Fibroblast of mammary gland (primary cell): ENCODE results near the gene BOD1L2.

Experiments used
- DNase-seq: peaks from one replicate; pipeline ENCODE4 v3.0.0-alpha.2; 2010; ENCODE audit warnings: low read depth
- H3K4me3 ChIP-seq: 2 replicates; pipeline ENCODE4 v1.5.1; 2011; ENCODE audit warnings: low read depth, mild to moderate bottlenecking, low read length, moderate library complexity; ENCODE audit not compliant: control insufficient read depth
- TF ChIP-seq, protein P1 (sequence below): conservative IDR thresholded peaks from 2 replicates; pipeline ENCODE4 v1.5.1; 2011; ENCODE audit warnings: low read depth, low read length, inconsistent platforms; ENCODE audit not compliant: control insufficient read depth, insufficient read depth

Gene BOD1L2

DNA sequence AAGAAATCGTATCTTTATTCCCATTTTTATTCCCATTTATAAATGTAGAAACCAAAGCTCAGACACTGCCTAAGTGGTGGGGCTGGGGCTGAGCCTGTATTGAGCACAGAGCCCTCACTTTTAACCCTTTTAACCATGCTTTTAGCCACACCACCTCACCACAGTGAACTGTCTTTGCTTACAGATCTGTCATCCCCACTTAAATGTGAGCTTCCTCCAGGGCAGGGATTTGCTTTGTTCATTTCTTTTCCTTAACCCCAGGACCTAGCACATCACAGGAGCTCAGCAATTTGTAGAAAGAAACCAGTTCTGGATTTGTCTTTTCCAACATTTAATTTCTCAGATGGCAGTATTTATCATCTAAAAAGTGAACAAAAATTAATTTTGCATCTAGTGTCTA, 2.2 kb downstream of the BOD1L2 start:
- no peak overlapping the region for H3K4me3 ChIP-seq
- TF ChIP-seq, protein P1, sequence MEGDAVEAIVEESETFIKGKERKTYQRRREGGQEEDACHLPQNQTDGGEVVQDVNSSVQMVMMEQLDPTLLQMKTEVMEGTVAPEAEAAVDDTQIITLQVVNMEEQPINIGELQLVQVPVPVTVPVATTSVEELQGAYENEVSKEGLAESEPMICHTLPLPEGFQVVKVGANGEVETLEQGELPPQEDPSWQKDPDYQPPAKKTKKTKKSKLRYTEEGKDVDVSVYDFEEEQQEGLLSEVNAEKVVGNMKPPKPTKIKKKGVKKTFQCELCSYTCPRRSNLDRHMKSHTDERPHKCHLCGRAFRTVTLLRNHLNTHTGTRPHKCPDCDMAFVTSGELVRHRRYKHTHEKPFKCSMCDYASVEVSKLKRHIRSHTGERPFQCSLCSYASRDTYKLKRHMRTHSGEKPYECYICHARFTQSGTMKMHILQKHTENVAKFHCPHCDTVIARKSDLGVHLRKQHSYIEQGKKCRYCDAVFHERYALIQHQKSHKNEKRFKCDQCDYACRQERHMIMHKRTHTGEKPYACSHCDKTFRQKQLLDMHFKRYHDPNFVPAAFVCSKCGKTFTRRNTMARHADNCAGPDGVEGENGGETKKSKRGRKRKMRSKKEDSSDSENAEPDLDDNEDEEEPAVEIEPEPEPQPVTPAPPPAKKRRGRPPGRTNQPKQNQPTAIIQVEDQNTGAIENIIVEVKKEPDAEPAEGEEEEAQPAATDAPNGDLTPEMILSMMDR, result no peak
- no peak for DNase-seq

- H3K4me3 ChIP-seq, result no peak overlapping the region
- no peak for DNase-seq
- TF ChIP-seq, protein P1, result no peak
Observed at GRCh38 chr18:57149531-57149930, 2.6 kb downstream of the BOD1L2 start.

DNA sequence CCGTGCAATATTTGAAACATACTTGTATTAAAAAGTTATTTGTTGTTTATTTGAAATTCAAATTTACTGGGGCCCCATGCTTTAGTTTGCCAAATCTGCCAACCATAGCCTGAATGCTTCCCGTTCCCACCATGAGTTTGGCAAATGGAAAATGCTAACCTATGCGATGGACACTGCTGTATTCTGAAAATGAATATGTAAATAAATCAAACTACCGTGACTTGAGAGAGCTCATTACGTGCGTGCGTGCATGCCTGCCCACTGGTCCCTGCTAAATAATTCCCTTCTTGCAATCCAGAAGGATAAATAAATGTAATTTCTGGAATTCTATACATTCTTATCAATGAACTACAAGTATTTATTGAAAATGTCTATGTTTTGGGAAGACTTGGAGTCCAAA, 3.2 kb downstream of the BOD1L2 start:
- DNase-seq, result no peak
- H3K4me3 ChIP-seq, result no peak overlapping the region
- TF ChIP-seq, protein P1, result no peak

- TF ChIP-seq, protein P1, result no peak
- no peak overlapping the region for H3K4me3 ChIP-seq
- DNase-seq, result no peak
Observed at GRCh38 chr18:57150828-57151227, 3.9 kb downstream of the BOD1L2 start.

DNA sequence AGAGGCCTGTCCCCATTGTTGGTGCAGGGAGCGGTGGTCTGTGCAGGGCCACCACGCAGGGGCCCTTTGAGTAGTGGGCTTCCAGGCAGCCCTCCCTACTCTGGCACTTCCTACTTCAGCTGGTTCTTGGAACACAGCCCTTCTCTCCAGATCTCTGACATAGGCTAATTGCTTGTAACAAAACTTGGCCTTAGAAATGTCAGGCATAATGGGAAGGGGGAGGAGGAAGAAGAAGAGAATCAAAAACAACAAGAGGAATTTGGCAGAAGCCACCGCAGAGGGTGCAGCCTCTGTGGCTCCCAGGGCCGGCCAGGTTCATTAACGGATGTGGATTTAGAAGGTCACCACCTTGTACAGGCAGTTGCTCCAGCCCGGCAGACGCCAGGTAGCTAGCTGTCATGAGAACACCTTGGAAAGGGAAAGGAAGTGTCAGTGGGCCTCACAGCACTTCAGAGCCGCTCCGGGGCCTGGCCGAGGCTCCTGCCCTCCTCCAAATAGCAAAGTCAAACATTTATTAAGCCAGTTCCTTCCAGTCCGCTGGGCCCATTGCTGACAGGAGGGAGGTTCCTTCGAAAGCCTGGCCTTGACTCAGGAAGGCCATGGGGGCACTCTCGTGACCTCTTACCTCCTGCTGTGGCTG, 7.4 kb downstream of the BOD1L2 start:
- DNase-seq, result no peak
- TF ChIP-seq, protein P1, result no peak
- H3K4me3 ChIP-seq, result no peak overlapping the region

- no peak overlapping the region for H3K4me3 ChIP-seq
- DNase-seq, result no peak
- TF ChIP-seq, protein P1, result no peak
Observed at GRCh38 chr18:57164401-57164800, 17.5 kb downstream of the BOD1L2 start.
